Sigmoid colon (tissue), 4 donors: ENCODE data around the gene DLD.

Experiments
- CTCF ChIP-seq, 4 experiments: fragments of 450-650 bp in 3 of 4; fragments of 200-600 bp in 1 of 4; IDR thresholded peaks; one replicate each; pipeline ENCODE4 v1.5.1; 2016 to 2019; ENCODE audit warnings: antibody characterized with exemption in 4 of 4, mild to moderate bottlenecking in 3 of 4, moderate library complexity in 2 of 4
- POLR2AphosphoS5 ChIP-seq, 4 donors: sonication (generic); formaldehyde crosslinking; IDR thresholded peaks; one replicate each; pipeline ENCODE4 v1.6.1; 2017; ENCODE audit warnings: antibody characterized with exemption in 4 of 4

GRCh38 chr7:107890962-107891635, at the start of gene DLD:
- peak; percentile 98 to 99 (median 98) for TF ChIP-seq POLR2AphosphoS5 (IDR thresholded peaks at IDR 0.05)
- no peak for TF ChIP-seq CTCF (IDR thresholded peaks at IDR 0.05)
